H1 (cell line): ENCODE measurements around the gene FOXC1.
A peak's percentile ranks its signal among the peaks of the same experiment; 100 is the strongest.

Experiments
- ATF3 ChIP-seq: IDR thresholded peaks from 2 replicates; pipeline ENCODE4 v1.6.1; 2011; ENCODE audit warnings: low read depth, mild to moderate bottlenecking, low read length; ENCODE audit not compliant: insufficient read depth
- CEBPB ChIP-seq: IDR thresholded peaks from 2 replicates; pipeline ENCODE4 v1.6.1; 2012; ENCODE audit warnings: low read depth, low read length
- MAX ChIP-seq: IDR thresholded peaks from 2 replicates; pipeline ENCODE4 v1.6.1; 2012; ENCODE audit warnings: inconsistent platforms
- POLR2A ChIP-seq, 2 experiments: IDR thresholded peaks; 1 replicate in 1 of 2; 2 replicates in 1 of 2; pipeline ENCODE4 v1.6.1; 2011; ENCODE audit warnings: low read depth in 2 of 2, low read length in 2 of 2, mild to moderate bottlenecking in 2 of 2; ENCODE audit errors: control extremely low read depth in 1 of 2
- RXRA ChIP-seq: IDR thresholded peaks from 2 replicates; pipeline ENCODE4 v1.6.1; 2011; ENCODE audit warnings: low read depth, mild to moderate bottlenecking, low read length, moderate library complexity; ENCODE audit not compliant: insufficient read depth
- SP1 ChIP-seq: IDR thresholded peaks from 2 replicates; pipeline ENCODE4 v1.6.1; 2011; ENCODE audit warnings: low read depth, low read length
- SP4 ChIP-seq: IDR thresholded peaks from 2 replicates; pipeline ENCODE4 v1.6.1; 2012; ENCODE audit warnings: low read length, inconsistent platforms
- SUZ12 ChIP-seq: fragments of 200-600 bp; sonication (generic); IDR thresholded peaks from 2 replicates; pipeline ENCODE4 v1.6.1; 2012; ENCODE audit warnings: mild to moderate bottlenecking, inconsistent platforms, low read length, moderate library complexity, mixed read lengths
- TF ChIP-seq, protein P1 (sequence below), 3 experiments: IDR thresholded peaks; 1 replicate in 2 of 3; 2 replicates in 1 of 3; pipeline versions ENCODE4 v1.5.1 to v1.6.1; 2011; ENCODE audit warnings: low read length in 3 of 3, mild to moderate bottlenecking in 3 of 3, inconsistent platforms in 2 of 3, low read depth in 1 of 3, moderate library complexity in 1 of 3; ENCODE audit not compliant: insufficient read depth in 1 of 3; ENCODE audit errors: control extremely low read depth in 1 of 3

DNA sequence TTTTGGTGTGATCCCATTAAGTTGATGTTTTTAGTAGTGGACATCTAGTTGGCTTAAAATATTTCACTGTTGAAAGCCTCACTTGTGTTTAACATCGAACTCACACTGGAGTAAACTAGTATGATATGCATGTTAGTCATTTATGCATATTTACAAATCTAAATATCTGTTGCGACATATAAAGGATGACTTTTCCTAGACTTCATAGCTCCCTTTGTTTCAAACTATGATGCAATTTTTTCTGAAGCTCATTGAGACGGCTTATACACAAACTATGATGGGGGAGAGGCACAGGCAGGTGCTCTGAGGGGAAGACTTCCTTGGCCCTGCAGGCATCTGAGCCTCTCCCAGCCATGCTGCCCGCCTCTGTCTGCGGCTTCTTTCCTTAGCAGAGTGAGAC, 11.8 kb upstream of the FOXC1 start:
- TF ChIP-seq SP4 (no peak), CEBPB (0 out of 2 replicates have a peak, but pooled peaks have one; percentile 12), MAX (no peak), RXRA (no peak), SP1 (no peak), SUZ12 (no peak), ATF3 (no peak), POLR2A (IDR thresholded peaks at IDR 0.05; ENCODE audit: control extremely low read depth in 1 of 2, low read depth in 2 of 2, low read length in 2 of 2) (no peak)
- TF ChIP-seq, protein P1, sequence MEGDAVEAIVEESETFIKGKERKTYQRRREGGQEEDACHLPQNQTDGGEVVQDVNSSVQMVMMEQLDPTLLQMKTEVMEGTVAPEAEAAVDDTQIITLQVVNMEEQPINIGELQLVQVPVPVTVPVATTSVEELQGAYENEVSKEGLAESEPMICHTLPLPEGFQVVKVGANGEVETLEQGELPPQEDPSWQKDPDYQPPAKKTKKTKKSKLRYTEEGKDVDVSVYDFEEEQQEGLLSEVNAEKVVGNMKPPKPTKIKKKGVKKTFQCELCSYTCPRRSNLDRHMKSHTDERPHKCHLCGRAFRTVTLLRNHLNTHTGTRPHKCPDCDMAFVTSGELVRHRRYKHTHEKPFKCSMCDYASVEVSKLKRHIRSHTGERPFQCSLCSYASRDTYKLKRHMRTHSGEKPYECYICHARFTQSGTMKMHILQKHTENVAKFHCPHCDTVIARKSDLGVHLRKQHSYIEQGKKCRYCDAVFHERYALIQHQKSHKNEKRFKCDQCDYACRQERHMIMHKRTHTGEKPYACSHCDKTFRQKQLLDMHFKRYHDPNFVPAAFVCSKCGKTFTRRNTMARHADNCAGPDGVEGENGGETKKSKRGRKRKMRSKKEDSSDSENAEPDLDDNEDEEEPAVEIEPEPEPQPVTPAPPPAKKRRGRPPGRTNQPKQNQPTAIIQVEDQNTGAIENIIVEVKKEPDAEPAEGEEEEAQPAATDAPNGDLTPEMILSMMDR (IDR thresholded peaks at IDR 0.05; ENCODE audit: control extremely low read depth in 1 of 3, insufficient read depth in 1 of 3, low read depth in 1 of 3, low read length in 3 of 3) = no peak
